MCF 10A (cell line): ENCODE measurements around the gene METTL26. TPM values are rescaled to one million over a fixed set of nuclear protein-coding genes. Genes with fewer than 3 reads are reported as not detected.

ENCODE experiments used
- BruUV-seq: library from RNA; stranded (reverse); fragments of 400-500 nt; replicated peaks from 2 replicates; lab custom pipeline; 2021; lab: Mats Ljungman, UMichigan
- CTCF ChIA-PET: fragments of 300-600 bp; sonication (Branson Sonifier 250); formaldehyde crosslinking; extraction: SDS; loops from one replicate; lab custom pipeline; 2021; ENCODE audit warnings: antibody characterized with exemption, inconsistent platforms; lab: Yijun Ruan, JAX
- POLR2A ChIA-PET: fragments of 300-600, 350-650 bp; sonication (Branson Sonifier 250); formaldehyde crosslinking; extraction: SDS; loops from one replicate; lab custom pipeline; 2020; ENCODE audit warnings: antibody characterized with exemption, inconsistent platforms; lab: Yijun Ruan, JAX
- DNase-seq: peaks from one replicate; pipeline ENCODE4 v3.0.0-alpha.2; 2018; ENCODE audit not compliant: unreplicated experiment
- H3K27ac Mint-ChIP-seq: one replicate; pipeline ENCODE4 v1.8.0; 2022; ENCODE audit warnings: mild to moderate bottlenecking, low read depth, mixed read lengths; ENCODE audit not compliant: unreplicated experiment
- H3K27me3 Mint-ChIP-seq: one replicate; pipeline ENCODE4 v1.8.0; 2022; ENCODE audit warnings: mixed read lengths; ENCODE audit not compliant: insufficient read depth, unreplicated experiment
- H3K36me3 Mint-ChIP-seq: one replicate; pipeline ENCODE4 v1.8.0; 2022; ENCODE audit warnings: mild to moderate bottlenecking, moderate library complexity, mixed read lengths; ENCODE audit not compliant: insufficient read depth, unreplicated experiment
- H3K4me1 Mint-ChIP-seq: one replicate; pipeline ENCODE4 v1.8.0; 2022; ENCODE audit warnings: mixed read lengths; ENCODE audit not compliant: insufficient read depth, unreplicated experiment
- H3K4me3 Mint-ChIP-seq: one replicate; pipeline ENCODE4 v1.8.0; 2022; ENCODE audit warnings: mild to moderate bottlenecking, moderate library complexity, mixed read lengths; ENCODE audit not compliant: unreplicated experiment
- H3K9me3 Mint-ChIP-seq: one replicate; pipeline ENCODE4 v1.8.0; 2022; ENCODE audit warnings: mixed read lengths; ENCODE audit not compliant: unreplicated experiment
- intact Hi-C: fragments of 100-400 bp; cut with micrococcal nuclease; formaldehyde crosslinking; loops from 2 replicates; pipeline ENCODE4 v1.14.1; 2022
- total RNA-seq: library from RNA; stranded (reverse); gene quantifications from 2 replicates; pipeline ENCODE4 v1.2.3, GENCODE V29; 2022
- TF ChIP-seq, protein P1 (sequence below): fragments of 200-600 bp; IDR thresholded peaks from one replicate; pipeline ENCODE4 v1.8.0; 2022; ENCODE audit warnings: antibody characterized with exemption, mild to moderate bottlenecking; ENCODE audit not compliant: unreplicated experiment

Gene METTL26
- total RNA-seq, 1 experiment from 2014 or later: 106 TPM

DNA sequence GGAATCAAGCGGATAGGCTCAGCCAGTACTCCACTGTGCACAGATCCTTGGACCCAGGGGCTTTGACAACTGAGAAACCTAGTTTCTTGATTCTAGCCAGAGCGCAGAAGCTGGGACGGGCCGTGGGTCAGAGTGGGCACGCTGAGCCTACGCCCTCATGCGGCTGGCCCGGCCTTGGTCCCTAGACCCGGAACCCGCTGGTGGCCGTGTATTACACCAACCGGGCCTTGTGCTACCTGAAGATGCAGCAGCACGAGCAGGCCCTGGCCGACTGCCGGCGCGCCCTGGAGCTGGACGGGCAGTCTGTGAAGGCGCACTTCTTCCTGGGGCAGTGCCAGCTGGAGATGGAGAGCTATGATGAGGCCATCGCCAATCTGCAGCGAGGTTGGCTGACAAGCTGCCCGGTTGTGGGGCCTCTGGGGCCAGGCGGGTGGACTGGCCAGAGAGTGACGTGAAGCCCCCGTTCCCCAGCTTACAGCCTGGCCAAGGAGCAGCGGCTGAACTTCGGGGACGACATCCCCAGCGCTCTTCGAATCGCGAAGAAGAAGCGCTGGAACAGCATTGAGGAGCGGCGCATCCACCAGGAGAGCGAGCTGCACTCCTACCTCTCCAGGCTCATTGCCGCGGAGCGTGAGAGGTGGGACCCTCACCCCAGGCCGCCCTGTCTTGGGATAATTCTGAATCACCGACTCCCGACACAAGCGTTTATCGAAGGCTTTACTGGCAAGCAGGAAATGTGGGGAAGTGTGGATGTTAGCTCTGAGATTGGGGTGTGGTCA lies 45.1 kb upstream of the METTL26 start:
- peaks cover 6% of the 10 kb centered on the region for H3K4me1 Mint-ChIP-seq
- H3K27me3 Mint-ChIP-seq: no peaks in the 10 kb centered on the region
- BruUV-seq: no TSS peak
- peak overlapping the region; percentile 57 for H3K27ac Mint-ChIP-seq
- ChIA-PET POLR2A (interaction anchor here (0.6 to 3.9 kb wide), 20 partner anchors 9 to 154 kb away, joined by 3 to 32 read pairs (median 6); partner anchors contain the start of genes ANTKMT, CAPN15, CCDC78 and FBXL16), CTCF (interaction anchor here (0.6 to 1.8 kb wide), 4 partner anchors 13 to 103 kb away, joined by 3 to 9 read pairs (median 4); partner anchors contain the start of gene RHOT2)
- TF ChIP-seq, protein P1, sequence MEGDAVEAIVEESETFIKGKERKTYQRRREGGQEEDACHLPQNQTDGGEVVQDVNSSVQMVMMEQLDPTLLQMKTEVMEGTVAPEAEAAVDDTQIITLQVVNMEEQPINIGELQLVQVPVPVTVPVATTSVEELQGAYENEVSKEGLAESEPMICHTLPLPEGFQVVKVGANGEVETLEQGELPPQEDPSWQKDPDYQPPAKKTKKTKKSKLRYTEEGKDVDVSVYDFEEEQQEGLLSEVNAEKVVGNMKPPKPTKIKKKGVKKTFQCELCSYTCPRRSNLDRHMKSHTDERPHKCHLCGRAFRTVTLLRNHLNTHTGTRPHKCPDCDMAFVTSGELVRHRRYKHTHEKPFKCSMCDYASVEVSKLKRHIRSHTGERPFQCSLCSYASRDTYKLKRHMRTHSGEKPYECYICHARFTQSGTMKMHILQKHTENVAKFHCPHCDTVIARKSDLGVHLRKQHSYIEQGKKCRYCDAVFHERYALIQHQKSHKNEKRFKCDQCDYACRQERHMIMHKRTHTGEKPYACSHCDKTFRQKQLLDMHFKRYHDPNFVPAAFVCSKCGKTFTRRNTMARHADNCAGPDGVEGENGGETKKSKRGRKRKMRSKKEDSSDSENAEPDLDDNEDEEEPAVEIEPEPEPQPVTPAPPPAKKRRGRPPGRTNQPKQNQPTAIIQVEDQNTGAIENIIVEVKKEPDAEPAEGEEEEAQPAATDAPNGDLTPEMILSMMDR: no peak
- DNase-seq: peak; percentile 61
- peak overlapping the region; percentile 76 for H3K4me3 Mint-ChIP-seq
- no peaks in the 10 kb centered on the region for H3K9me3 Mint-ChIP-seq
- H3K36me3 Mint-ChIP-seq: peaks cover 53% of the 10 kb centered on the region
- intact Hi-C loops: no loop called here

DNA sequence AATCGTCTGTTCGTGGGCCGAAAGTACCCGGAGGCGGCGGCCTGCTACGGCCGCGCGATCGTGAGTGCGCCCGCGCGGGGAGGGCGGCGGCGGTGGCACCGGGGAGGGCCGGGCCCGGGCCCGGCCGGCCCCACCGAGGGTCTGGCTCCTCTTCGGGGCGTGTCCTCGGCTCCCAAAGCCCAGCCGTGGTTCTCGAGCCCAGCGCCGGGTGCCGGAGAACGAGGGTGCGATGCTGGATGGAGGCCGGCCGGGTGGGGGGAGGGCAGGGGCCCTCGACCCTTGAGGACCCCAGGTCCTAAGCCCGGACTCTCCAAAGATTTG lies 44.5 kb upstream of the METTL26 start:
- Mint-ChIP-seq H3K27me3 (no peaks in the 10 kb centered on the region), H3K9me3 (no peaks in the 10 kb centered on the region), H3K36me3 (peaks cover 56% of the 10 kb centered on the region), H3K4me1 (no peaks in the 10 kb centered on the region), H3K27ac (no peak overlapping the region), H3K4me3 (peak overlapping the region; percentile 76)
- POLR2A ChIA-PET: interaction anchor here (0.7 to 3.9 kb wide), 19 partner anchors 9 to 747 kb away, joined by 3 to 32 read pairs (median 6); partner anchors contain the start of genes ANTKMT, CAPN15, CCDC78 and FBXL16
- no TSS peak for BruUV-seq
- TF ChIP-seq, protein P1: no peak
- intact Hi-C loops: no loop called here
- DNase-seq: no peak
- CTCF ChIA-PET: interaction anchor here (0.6 to 1.8 kb wide), 3 partner anchors 13 to 257 kb away, joined by 3 to 9 read pairs (median 4); partner anchors contain the start of gene RHOT2

DNA sequence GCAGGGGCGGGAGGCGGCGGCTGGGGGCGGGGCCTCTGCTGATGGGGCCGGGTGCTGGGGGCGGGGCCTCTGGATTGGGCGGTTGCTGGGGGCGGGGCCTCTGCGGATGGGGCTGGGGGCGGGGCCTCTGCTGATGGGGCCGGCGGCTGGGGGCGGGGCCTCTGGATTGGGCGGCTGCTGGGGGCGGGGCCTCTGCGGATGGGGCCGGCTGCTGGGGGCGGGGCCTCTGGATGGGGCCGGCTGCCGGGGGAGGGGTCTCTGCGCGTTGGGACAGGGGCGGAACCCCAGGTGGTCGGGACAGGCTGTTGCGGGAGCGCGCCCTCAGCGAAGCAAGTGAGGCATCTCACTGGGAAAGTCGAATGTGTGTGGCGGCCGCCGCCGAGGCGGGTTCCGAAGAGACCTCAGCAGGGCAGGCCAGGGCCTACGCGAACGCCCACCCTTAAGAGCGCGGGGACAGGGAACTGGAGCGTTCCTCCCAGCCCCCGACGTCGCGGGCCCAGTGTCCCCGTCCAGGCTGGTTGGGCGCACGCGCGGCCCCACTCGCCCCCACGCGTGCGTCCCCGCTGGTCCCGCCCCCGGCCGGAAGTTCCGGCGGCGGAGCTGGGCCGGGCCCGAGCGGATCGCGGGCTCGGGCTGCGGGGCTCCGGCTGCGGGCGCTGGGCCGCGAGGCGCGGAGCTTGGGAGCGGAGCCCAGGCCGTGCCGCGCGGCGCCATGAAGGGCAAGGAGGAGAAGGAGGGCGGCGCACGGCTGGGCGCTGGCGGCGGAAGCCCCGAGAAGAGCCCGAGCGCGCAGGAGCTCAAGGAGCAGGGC lies 43.9 kb upstream of the METTL26 start, which contains the start of gene STUB1:
STUB1 (plus strand) TSS at position 597 of the 811 bp plus-strand sequence; CDS start at position 713, 116 bp downstream.
- H3K36me3 Mint-ChIP-seq: peaks cover 56% of the 10 kb centered on the region
- H3K9me3 Mint-ChIP-seq: no peaks in the 10 kb centered on the region
- ChIA-PET CTCF (interaction anchor here (1.0 kb wide), 1 partner anchor 257 kb away, joined by 4 read pairs; no protein-coding TSS in a partner anchor), POLR2A (interaction anchor here (0.7 to 3.9 kb wide), 19 partner anchors 10 to 747 kb away, joined by 3 to 32 read pairs (median 6); partner anchors contain the start of genes CAPN15, CCDC78, FBXL16 and HAGHL)
- no peak within 1 kb of the TSS for H3K27ac Mint-ChIP-seq
- BruUV-seq: no TSS peak
- H3K4me1 Mint-ChIP-seq: no peaks in the 10 kb centered on the region
- intact Hi-C loops: no loop called here
- no peaks in the 10 kb centered on the region for H3K27me3 Mint-ChIP-seq
- H3K4me3 Mint-ChIP-seq: peak within 1 kb of the TSS; percentile 76
- TF ChIP-seq, protein P1: no peak
- DNase-seq: peak; percentile 81
